NCI-H1417 (cell line): Measurements from ENCODE around the gene RPS3A.
A peak's percentile ranks its signal among the peaks of the same experiment; 100 is the strongest.
"Not testable (repeated sequence)": the region's sequence is repeated elsewhere in the genome, so short reads cannot be mapped to it uniquely, and the experiment has no call there.

Experiments used
- DNase-seq, 3 experiments: peaks; one replicate each; lab custom pipeline; 2025; lab: John Stamatoyannopoulos, UW

RPS3A gene

GRCh38 chr4:151099229-151099975, at the start of gene RPS3A:
RPS3A (plus strand) TSS chr4:151099628; CDS start chr4:151099653, 25 bp downstream.
- peak; percentile 94 to 99 (median 97) for DNase-seq

GRCh38 chr4:151052785-151053184, 46.6 kb upstream of the RPS3A start:
- no peak for DNase-seq

- DNase-seq = no peak
Measured at GRCh38 chr4:151055539-151055938, 43.9 kb upstream of the RPS3A start.

GRCh38 chr4:151063143-151063542, 36.3 kb upstream of the RPS3A start:
- DNase-seq = not testable (repeated sequence)

GRCh38 chr4:151067316-151067970, 32.0 kb upstream of the RPS3A start:
- no peak for DNase-seq

GRCh38 chr4:151074416-151074916, 25.0 kb upstream of the RPS3A start:
- DNase-seq = no peak

- DNase-seq = not testable (repeated sequence)
Measured at GRCh38 chr4:151077978-151078377, 21.4 kb upstream of the RPS3A start.

- DNase-seq = no peak
Measured at GRCh38 chr4:151087467-151087866, 12.0 kb upstream of the RPS3A start.

GRCh38 chr4:151091047-151091446, 8.4 kb upstream of the RPS3A start:
- no peak for DNase-seq

- no peak for DNase-seq
Measured at GRCh38 chr4:151092488-151092887, 6.9 kb upstream of the RPS3A start.

GRCh38 chr4:151093203-151093602, 6.2 kb upstream of the RPS3A start:
- no peak for DNase-seq

- DNase-seq = no peak
Measured at GRCh38 chr4:151094290-151094751, 5.1 kb upstream of the RPS3A start.

GRCh38 chr4:151095142-151095541, 4.3 kb upstream of the RPS3A start:
- no peak for DNase-seq

GRCh38 chr4:151097759-151098158, 1.7 kb upstream of the RPS3A start:
- no peak for DNase-seq

- DNase-seq = no peak
Measured at GRCh38 chr4:151098979-151099228, 524 bp upstream of the RPS3A start.

GRCh38 chr4:151099976-151100417, 569 bp downstream of the RPS3A start:
- peak in 1 of 3 experiments; percentile 74 for DNase-seq

GRCh38 chr4:151100531-151100930, 1.1 kb downstream of the RPS3A start:
- DNase-seq = no peak

GRCh38 chr4:151103758-151104157, 4.3 kb downstream of the RPS3A start:
- no peak for DNase-seq

GRCh38 chr4:151104621-151105020, 5.2 kb downstream of the RPS3A start:
- no peak for DNase-seq

GRCh38 chr4:151105454-151106032, 6.1 kb downstream of the RPS3A start:
- no peak for DNase-seq

- no peak for DNase-seq
Measured at GRCh38 chr4:151107063-151107462, 7.6 kb downstream of the RPS3A start.

- DNase-seq = no peak
Measured at GRCh38 chr4:151110236-151110635, 10.8 kb downstream of the RPS3A start.

GRCh38 chr4:151114338-151114737, 14.9 kb downstream of the RPS3A start:
- no peak for DNase-seq
